WTC11 (cell line): ENCODE measurements around the gene FAM20A.

ENCODE experiments used
- ATF2 ChIP-seq: sonication (generic); formaldehyde crosslinking; IDR thresholded peaks from 2 replicates; pipeline ENCODE4 v1.8.1; 2022; ENCODE audit warnings: low read depth, missing genetic modification reagents, borderline replicate concordance
- CTCF ChIP-seq: fragments of 200-600 bp; IDR thresholded peaks from 2 replicates; pipeline ENCODE4 v1.8.0; 2022; ENCODE audit warnings: antibody characterized with exemption
- FOXJ3 ChIP-seq: sonication (generic); formaldehyde crosslinking; IDR thresholded peaks from 2 replicates; pipeline ENCODE4 v1.9.0; 2021; ENCODE audit warnings: missing genetic modification reagents, mild to moderate bottlenecking, borderline replicate concordance
- MAX ChIP-seq: sonication (generic); formaldehyde crosslinking; IDR thresholded peaks from 2 replicates; pipeline ENCODE4 v1.8.0; 2022; ENCODE audit warnings: mild to moderate bottlenecking, missing genetic modification reagents
- TP53 ChIP-seq: sonication (generic); formaldehyde crosslinking; IDR thresholded peaks from 2 replicates; pipeline ENCODE4 v1.8.1; 2023; ENCODE audit warnings: mild to moderate bottlenecking, missing genetic modification reagents
- ZNF512 ChIP-seq: sonication (generic); formaldehyde crosslinking; IDR thresholded peaks from 2 replicates; pipeline ENCODE4 v1.8.1; 2022; ENCODE audit warnings: missing genetic modification reagents, borderline replicate concordance

GRCh38 chr17:68505951-68506350 is 95.2 kb downstream of the FAM20A start:
- no peak for TF ChIP-seq CTCF
- TF ChIP-seq TP53 (CRISPR knock-in tag) = no peak
- no peak for TF ChIP-seq ATF2 (CRISPR knock-in tag)
- no peak for TF ChIP-seq FOXJ3 (CRISPR knock-in tag)
- no peak for TF ChIP-seq ZNF512
- TF ChIP-seq MAX (CRISPR knock-in tag) = no peak
